Tibial nerve (tissue), 3 donors: ENCODE data around the gene NUDT21.

Experiments
- CTCF ChIP-seq, 5 experiments: fragments of 200-600 bp in 3 of 5; fragments of 450-650 bp in 2 of 5; sonication (generic) in 3 of 5; IDR thresholded peaks; one replicate each; pipeline ENCODE4 v1.5.1; 2016 to 2019; ENCODE audit warnings: antibody characterized with exemption in 5 of 5, mild to moderate bottlenecking in 3 of 5, moderate library complexity in 2 of 5
- POLR2A ChIP-seq, 2 donors: fragments of 450-650 bp; IDR thresholded peaks; one replicate each; pipeline ENCODE4 v1.6.1; 2017; ENCODE audit warnings: antibody characterized with exemption in 2 of 2, mild to moderate bottlenecking in 2 of 2, moderate library complexity in 2 of 2

- TF ChIP-seq CTCF (IDR thresholded peaks at IDR 0.05), result no peak
- TF ChIP-seq POLR2A (IDR thresholded peaks at IDR 0.05), result no peak
Observed at GRCh38 chr16:56466344-56466743, 15.2 kb upstream of the NUDT21 start.
